Measurements from ENCODE around the gene PITX1.

- TF ChIP-seq CTCF (IDR thresholded peaks at IDR 0.05; ENCODE audit: extremely low read depth in 1 of 2, insufficient read depth in 1 of 2, low read depth in 1 of 2, low read length in 2 of 2) (no peak), POLR2A (IDR thresholded peaks at IDR 0.05; ENCODE audit: low read depth, low read length) (no peak), EZH2 (IDR thresholded peaks at IDR 0.05; ENCODE audit: borderline replicate concordance, low read depth, low read length, severe bottlenecking) (peak; percentile 87), POLR2AphosphoS5 (IDR thresholded peaks at IDR 0.05; ENCODE audit: insufficient read depth, low read depth, low read length) (no peak)
These were observed 6.7 kb downstream of the PITX1 start for GRCh38 chr5:135027266-135027696.
